ENCODE measurements around the gene CD38.

Gene CD38

GRCh38 chr4:15765391-15765790 lies 12.7 kb upstream of the CD38 start:
- no peak for DNase-seq

- no peak for DNase-seq
These were observed 12.0 kb upstream of the CD38 start for GRCh38 chr4:15765910-15766697.

- no peak for DNase-seq
These were observed 11.3 kb upstream of the CD38 start for GRCh38 chr4:15766821-15767220.

DNA sequence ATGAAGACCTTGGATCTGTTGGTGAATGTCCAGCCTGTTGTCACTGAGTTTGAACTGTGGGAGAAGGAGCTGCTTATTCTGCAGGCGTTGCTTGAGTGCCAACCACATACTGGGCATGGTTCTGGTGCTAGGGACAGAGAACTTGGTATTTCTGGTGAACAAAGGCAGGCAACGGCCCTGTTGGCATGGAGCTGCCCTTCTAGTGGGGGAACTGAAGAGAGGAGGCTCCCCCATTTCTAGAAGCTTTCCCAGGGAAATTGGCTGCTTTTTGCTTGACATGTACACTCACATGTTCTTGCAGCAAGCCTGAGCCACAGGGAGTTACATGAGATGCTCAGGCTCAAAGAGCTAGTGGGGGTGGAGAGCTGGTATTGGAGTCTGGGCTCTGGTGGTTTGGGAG lies 8.9 kb upstream of the CD38 start:
- no peak for DNase-seq

- no peak for DNase-seq
These were observed 6.7 kb upstream of the CD38 start for GRCh38 chr4:15771216-15772058.

GRCh38 chr4:15774020-15774420 lies 4.1 kb upstream of the CD38 start:
- DNase-seq: no peak

GRCh38 chr4:15776871-15777648 lies 1.1 kb upstream of the CD38 start:
- DNase-seq: no peak

DNA sequence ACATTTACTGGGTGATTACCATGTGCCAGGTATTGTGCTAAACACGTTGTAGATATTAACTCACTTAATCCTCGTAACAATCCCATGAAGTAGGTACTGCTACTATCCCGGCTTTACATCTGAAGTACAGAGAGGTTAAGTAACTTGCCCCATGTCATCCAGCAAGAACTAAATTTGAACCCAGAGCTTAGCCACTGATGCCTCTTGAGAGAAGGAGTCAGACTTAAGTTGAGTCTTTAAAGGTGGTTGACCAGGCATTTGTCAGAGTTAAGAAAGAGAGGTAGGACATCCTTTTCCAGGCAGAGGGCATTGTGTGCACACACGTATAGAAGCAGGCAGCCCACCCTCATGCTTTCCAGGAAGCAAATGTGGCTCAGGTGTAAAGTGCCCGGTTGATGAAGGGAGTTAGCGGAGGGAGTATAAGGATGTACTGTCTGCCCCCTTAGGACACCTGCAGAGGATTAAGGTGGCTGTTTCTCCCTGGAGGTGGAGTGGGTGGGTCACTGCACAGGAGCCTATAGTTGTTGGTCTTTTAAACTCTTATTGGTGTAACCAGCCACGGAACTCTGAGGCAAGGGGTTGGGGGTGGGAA lies 335 bp upstream of the CD38 start:
- no peak for DNase-seq

GRCh38 chr4:15779306-15779705 lies 1.2 kb downstream of the CD38 start:
- no peak for DNase-seq

DNA sequence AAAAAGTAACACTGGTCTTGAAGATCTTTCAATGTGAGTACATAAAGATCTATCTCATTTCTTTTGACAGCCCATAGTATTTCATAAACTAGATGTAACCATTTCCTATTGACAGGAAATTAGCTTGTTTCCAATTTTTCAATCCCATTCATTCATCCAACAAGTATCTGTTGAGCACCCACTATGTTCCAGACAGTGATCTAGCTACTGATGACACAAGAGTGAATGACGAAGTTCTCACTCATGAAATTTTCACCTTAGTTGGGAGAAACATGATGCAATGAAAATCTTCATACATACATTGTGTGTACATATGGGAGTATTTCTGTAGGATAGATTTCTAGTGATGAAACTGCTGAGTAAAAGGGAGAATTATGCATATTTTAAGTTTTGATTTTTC lies 1.7 kb downstream of the CD38 start:
- no peak for DNase-seq

DNA sequence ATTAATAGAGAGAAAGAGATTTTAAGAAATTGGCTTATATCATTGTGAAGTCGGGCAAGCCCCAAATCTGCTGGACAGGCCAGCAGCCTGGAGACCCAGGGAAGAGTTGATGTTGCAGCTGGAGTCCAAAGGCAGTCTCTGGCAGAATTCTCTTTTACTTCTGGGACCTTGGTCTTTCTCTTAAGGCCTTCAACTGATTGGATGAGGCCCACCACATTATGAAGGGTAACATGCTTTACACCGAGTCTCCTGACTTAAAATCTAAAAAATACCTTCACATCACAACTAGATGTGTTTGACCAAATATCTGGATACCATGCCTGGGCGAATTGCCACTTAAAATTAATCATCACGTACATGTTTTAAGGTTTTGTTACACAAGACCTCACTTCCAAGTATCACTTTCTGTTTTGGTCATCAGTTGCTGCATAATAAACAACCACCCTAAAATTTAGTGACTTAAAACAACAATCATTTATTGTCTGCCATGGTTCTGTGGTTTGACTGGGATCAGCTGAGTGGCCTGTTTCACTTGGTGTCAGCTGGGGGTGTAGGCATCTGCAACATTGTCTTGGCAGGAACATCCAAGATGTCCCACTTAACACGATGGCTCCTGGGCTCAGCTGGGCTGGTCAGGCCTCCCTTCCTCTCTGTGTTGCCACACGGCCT lies 3.4 kb downstream of the CD38 start:
- DNase-seq: no peak

GRCh38 chr4:15783676-15784075 lies 5.5 kb downstream of the CD38 start:
- DNase-seq: no peak

DNA sequence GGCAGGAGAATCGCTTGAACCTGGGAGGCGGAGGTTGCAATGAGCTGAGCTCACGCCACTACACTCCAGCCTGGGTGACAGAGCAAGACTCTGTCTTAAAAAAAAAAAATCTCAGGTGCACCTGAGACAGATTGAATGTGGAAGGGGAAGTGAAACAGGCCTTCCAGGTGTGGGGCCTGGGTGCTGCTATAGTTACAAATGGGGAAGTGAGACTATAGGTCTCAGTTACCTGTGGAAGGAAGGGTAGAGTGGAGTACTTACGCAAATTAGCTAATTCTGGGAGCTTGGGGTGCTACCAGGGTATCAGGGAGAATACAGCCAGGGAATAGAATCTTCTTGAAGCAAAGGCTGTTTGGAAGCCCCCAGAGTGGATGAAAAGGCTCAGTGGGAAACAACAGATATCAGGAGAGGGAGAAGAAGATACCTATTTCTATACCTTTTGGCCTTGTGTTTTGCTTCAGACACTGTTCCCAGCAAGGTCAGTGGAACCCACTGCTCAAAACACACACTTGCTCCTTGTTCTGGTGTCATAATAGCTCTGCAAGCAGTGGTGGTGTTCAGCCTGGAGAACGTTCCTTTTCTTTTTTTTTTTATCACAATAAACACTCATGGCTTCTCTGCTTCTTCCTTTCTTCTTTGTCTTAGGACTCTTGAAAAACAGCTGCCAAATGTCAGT lies 7.0 kb downstream of the CD38 start:
- no peak for DNase-seq

- DNase-seq: no peak
These were observed 8.6 kb downstream of the CD38 start for GRCh38 chr4:15786743-15787142.

- no peak for DNase-seq
These were observed 14.8 kb downstream of the CD38 start for GRCh38 chr4:15792974-15793373.

GRCh38 chr4:15793506-15794363 lies 15.6 kb downstream of the CD38 start:
- no peak for DNase-seq

DNA sequence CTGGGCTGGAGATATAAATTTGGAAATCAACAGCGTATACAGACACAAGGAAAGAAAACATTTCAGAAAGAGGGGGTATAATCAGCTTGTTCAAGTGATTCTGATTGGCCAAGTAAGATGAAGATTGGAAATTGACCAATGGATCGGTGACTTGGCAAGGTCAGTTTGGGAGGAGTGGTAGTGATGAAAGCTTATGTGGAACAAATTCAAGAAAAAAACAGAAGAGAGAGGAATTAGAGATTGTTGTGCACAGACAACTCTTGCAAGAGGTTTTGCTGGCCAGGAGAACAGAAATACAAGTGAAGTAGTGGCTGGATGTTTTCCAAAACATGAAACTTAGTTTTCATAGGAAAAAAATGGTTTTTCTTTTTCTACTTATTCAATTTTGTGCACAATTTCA lies 16.3 kb downstream of the CD38 start:
- DNase-seq: no peak

DNA sequence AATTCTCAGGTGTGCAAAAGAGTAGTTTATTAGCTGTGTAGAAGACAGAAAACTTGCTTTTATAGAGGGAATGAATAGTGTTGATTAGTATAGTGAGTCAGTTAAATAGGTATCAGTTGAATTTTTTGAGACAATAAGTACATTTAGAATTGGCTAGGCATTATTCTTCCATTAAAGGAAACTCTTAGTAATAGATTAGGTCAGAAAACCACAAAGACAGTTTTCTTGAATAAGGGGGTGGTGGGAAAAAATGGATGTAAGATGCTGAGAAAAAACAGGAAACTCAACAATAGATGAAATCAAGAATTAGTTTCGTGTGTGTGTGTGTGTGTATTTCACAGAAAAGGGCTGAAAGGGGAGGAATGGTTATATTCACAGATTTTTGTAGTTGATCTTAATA lies 16.8 kb downstream of the CD38 start:
- no peak for DNase-seq

GRCh38 chr4:15797320-15797719 lies 19.2 kb downstream of the CD38 start:
- no peak for DNase-seq

DNA sequence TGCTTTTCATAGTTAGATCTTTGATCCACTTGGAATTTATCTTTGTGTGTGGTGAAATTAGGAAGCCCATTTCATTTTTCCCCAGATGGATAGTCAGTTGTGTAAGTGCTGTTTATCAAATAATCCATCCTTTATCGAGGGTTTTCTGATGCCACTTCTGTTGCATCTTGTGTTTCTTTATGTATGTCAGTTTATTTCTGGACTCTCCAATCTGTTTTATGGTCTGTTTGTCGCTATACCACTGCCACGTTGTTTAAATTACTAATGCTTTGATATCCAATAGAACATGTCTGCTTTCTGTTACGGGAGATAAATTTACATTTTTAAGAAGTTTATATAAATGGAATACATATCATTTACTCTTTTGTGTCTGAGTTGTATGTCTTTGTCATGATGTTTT lies 21.0 kb downstream of the CD38 start:
- DNase-seq: no peak

DNA sequence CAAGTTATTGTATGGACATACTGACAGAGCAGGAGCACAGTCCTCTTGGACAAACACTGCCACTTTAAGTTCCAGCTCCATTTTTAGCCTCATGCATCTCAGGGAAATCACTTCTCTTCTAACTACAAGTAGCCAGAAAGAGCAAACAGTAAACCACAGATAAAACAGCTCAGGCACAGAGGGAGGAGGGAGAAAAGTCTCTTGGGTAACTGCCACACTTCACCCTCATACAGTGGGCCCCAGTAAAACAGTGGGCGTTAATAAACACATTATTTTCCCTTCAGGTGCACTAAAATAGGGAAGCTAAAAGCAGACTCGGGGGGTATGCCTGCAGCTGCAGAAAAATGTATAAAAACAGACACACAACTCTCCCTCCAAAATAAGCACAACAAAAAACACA lies 21.6 kb downstream of the CD38 start:
- DNase-seq: no peak

All from NCI-H146 (cell line).